ENCODE results near the gene HRAS.

The HRAS gene

DNA sequence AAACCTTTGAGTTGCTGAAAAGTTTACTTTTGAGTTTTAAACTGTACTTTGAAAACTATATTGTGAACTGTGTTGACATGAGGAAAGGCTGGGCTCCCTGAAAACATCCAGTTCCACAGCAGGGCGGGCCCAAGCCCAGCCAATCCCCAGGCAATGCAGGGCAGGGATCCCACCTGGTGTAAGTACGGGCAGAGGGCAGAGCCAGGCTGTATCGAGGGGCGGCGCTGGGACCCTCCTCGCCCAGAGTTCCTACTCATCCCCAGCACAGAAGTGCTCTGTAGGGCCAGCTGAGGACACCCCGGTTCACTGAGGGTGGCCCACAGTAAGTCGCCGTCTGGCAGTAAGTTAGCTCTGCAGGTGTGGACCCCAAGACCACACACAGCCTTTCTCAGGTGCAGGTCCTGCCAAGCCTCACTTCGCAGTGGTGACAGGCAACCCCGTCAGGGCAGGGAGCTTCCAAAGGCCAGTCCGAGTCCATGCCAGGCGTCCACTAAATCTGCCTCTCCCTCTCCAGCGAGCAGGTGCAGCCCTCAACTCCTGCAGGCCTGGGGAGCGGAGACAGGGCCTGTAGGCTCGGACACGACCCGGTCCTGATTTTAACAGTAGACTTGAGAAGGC lies 31.7 kb upstream of the HRAS start:
- DNase-seq = peak; percentile 67

DNA sequence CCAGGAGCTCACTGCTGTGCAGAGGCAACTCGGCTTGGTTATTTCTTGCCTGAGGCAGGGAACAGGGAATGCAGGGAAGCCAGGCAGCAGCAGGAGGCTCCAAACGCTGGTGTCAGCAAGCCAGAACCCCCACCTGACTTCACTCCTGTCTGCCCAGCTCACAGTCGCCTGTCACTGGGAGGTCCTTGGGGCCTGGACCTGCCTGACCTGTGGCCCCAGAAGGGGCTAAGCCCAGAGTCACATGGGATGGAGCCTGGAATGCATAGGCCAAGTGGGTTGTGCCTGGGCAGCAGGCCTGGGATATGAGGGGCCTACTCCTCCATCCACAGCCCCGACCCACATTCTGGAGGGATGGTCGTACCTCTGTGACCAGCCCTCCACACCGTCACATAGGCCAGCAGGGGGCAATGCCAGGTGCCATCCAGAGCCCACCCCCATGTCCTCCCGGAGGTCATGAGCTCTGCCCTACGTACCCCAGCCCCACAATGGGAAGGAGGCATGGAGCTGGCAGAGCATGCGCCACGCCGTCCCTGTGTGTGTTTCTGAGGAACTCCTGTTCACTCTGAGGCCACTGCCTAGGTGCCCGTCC lies 30.6 kb upstream of the HRAS start:
- no peak for DNase-seq

DNA sequence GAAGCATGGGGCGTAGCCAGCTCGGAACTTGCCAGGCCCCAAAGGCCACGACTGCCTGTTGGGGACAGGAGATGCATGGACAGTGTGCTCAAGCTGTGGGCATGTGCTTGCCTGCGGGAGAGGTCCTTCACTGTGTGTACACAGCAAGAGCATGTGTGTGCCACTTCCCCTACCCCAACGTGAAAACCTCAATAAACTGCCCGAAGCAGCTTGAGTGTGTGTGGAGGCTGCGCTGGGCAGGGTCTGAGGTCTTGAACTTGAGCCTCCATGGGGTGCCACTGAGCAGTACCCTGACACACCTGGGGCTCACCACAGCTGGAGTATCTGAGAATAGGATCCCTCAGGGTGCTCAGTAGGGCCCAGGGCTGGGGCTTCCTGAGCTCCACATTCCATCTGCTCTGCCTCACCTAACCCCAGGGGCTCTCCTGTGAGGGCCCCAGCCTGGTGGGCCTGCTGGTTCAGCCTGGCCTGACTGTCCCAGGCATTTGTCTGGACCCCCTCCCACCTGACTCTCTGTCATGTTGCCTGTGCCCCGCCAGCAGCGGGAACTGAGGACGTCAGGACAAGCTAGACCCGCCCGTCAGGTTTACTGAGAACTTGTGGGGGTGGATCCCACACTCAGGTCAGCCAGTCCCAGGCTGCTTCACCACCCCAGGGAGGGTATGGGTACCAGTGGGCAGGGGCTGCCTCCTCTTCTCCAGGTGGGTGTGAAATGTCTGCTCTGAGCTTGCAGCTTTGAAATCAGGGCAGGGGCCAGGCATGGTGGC lies 28.6 kb upstream of the HRAS start:
- DNase-seq = no peak

- no peak for DNase-seq
Observed at GRCh38 chr11:563066-563811, 27.9 kb upstream of the HRAS start.

GRCh38 chr11:562046-562645 lies 26.8 kb upstream of the HRAS start:
- no peak for DNase-seq

DNA sequence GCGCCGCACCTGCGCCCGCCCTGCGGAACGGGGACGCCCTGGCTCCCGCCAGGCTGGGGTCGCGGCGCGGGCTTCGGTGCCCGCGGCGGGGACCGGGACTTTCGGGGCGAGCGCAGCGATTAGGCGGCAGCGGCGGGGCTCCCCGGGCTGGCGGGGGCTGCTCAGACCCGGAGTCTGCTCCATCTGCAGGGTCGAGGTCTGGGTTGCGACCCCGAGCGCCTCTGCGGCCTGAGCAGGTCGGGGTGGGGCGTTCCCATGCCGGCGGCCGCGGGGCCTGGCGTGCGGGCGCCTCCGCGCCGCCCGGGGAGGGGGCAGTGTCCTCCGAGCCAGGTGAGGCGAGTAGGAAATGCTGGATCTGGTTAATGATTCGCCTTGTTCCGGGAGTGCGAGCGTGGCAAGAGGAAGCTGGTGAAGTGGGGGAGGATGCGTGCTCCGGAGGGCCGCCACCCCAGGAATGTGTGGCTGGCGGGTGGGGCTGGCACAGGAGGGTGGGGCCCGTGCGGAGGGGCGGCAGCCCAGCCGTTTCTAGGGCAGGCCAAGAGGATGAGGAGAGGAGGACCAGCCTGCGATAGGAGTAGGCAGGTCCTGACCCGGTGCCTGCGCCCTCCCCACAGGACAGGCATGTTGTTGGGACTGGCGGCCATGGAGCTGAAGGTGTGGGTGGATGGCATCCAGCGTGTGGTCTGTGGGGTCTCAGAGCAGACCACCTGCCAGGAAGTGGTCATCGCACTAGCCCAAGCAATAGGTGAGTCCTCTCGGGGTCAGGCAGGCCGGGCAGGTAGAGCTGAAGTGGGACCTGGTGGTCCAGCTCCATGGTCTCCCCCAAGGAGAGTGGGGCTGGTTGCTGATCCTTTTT lies 26.0 kb upstream of the HRAS start:
- DNase-seq = peak; percentile 73

DNA sequence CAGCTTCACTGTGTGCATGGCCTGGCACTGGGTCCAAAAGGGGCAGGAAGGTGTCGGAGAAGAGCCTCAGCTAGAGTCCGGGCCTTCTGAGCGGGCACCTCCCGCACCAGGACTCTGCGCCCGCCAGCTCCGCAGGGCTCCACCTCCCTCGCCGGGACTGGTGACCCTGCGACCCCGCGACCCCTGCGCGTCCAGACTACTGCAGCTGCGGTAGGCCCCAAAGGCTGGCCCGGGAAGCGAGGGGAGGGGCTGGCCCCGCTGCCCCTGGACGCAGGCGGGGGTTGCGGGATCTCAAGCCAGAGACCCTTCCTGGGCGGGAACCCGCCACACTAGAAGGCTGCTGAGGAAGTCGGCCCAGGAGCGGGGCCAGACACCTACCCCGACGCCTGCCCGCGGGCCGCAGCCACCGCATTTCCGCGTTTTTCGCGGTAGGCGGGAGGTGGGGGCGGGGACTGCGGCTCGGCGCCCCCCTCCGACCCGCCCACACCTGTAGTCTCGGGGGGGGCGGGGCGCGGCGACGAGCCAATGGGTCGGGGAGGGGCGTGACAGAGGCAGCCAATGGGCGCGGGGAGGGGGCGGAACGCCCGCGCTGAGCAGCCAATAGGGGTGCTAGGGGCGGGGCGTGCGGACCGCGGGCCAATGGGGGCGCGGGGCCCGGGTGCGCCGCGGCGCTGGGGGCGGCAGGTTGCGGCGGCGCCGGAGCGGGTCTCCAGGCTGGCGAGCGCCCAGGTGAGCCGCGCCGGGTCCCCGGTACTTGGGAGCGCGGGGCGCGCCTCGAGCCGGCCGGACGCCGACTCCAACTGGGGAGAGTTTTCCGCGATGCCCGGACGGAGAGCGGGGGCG lies 25.1 kb upstream of the HRAS start, which contains the start of the genes LMNTD2 and RASSF7:
Gene LMNTD2 (minus strand): TSS at position 434 of the 843 bp plus-strand sequence. CDS start 22 bp downstream, at position 412.
Gene RASSF7 (plus strand): TSS at position 666 of the 843 bp plus-strand sequence. CDS start 799 bp downstream, outside the sequence.
- DNase-seq = peak; percentile 98

GRCh38 chr11:559712-560304 lies 24.4 kb upstream of the HRAS start:
- no peak for DNase-seq

DNA sequence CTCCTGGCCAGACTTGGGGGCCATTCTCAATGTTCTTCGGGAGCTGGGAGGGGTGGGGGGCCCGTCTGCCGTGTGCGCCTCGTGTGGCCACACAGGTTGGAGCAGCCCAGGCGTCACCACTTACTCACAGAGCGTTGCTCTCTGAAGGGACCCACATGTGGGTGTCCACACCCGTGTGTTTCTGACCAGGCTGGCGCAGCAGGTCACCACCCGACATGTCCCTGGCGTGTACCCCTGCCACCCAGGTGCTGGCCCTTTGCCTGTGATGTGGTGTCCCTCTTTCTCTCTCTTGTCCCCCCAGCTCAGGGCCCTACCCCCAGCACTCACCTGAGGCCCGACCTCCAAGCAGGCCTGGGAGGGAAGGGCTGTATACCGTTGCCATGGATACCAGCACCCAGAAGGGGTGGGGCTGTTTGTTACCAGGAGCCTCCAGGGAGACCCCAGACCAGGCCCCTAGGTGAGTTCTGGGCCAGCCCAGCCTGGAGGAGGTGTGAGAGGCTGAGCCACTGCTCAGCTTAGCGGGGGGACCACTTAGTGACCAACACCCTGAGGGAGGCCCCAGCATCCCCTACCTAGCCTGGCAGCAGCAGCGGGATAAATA lies 23.7 kb upstream of the HRAS start:
- DNase-seq = no peak

DNA sequence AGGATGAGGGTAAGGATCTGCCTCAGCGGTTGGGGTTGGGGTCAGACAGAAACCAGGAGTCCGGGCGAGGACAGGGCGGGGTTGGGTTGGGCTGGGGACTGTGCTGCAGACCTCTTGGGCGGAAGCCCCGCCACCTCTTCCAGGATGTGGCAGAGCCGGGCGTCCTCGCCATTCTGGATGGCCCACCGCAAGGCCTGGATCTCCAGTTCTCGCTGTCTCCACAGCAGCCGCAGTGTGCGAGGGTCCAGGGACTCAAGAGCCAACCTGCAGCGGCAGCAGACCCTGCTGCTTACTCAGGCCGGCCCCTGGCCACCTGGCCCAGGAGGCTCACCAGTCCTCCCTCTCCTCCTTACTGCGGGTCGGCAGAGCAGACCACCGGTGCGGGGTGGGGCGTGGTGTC lies 23.1 kb upstream of the HRAS start:
- no peak for DNase-seq

- no peak for DNase-seq
Observed at GRCh38 chr11:557328-558132, 22.2 kb upstream of the HRAS start.

- no peak for DNase-seq
Observed at GRCh38 chr11:556662-557256, 21.4 kb upstream of the HRAS start.

- no peak for DNase-seq
Observed at GRCh38 chr11:555780-556661, 20.6 kb upstream of the HRAS start.

GRCh38 chr11:555227-555779 lies 19.9 kb upstream of the HRAS start:
- DNase-seq = no peak

DNA sequence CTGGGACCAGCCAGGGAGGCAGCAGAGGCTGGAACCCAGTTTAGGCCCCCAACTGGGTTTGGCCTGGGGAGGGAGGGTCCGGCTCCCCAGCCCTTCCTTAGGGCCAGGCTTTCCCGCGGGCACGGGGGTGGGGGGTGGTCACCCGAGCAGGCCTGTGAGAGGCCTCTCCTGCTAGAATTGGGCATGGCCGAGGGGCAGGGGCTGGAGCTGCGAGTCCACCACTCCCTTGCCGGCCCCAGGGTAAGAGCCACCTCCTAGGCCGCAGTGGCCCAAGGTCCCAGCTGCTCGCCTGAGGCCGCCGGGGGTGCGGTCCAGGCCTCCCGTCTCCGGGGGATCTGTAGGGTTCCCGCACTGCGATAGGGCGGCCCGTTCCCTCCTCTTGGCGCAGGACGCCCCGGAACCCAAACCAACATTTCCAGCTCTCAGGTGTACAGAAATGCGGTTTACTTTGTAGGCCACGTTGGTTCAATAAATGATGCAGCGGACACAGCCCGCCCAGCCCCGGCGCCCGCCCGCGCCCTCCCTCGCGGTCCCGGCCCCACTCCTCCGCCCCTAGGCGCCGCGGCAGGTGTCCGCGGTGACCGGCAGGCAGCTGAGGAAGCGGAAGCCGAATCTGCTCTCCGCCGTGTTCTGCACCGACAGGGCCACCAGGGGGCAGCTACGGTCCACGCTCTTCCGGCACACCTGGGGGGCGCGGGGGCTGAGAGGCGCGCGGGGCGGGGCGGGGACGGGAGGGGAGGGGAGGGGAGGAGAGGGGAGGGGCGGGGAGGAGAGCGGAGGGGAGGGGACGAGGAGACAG lies 19.3 kb upstream of the HRAS start:
- peak; percentile 91 for DNase-seq

DNA sequence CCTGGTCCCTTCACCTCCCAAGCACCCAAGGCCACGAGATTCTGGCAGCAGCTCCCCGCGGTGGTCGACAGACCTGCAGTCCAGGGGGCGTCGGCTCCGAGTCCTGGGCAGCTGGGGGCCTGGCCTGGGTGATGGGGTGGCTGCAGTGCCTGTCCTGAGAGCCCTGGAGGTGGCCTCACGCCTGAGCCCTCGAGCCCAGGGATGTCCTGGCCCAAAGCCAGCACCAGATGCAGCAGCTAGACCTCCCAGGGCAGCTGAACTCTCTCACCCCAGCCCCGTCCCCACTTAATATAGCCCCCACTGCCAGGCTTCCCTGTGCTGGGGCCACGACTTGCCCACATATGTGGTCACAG lies 18.6 kb upstream of the HRAS start:
- no peak for DNase-seq
